SK-N-MC (cell line): ENCODE measurements around the gene BICD1.

Experiments
- DNase-seq: peaks from one replicate; pipeline ENCODE4 v3.0.0-alpha.2; 2011; ENCODE audit warnings: low read depth, low spot score
- H3K27ac ChIP-seq: fragments of 200-600 bp; sonication (generic); 2 replicates; pipeline ENCODE4 v1.5.1; 2016; ENCODE audit warnings: mixed run types
- H3K36me3 ChIP-seq: fragments of 200-600 bp; sonication (generic); 2 replicates; pipeline ENCODE4 v1.6.1; 2017; ENCODE audit warnings: antibody characterized with exemption, low read length, mixed read lengths; ENCODE audit not compliant: insufficient read depth
- H3K4me3 ChIP-seq: fragments of 200-600 bp; sonication (generic); 2 replicates; pipeline ENCODE4 v1.5.1; 2016
- H3K9ac ChIP-seq: fragments of 200-600 bp; sonication (generic); 2 replicates; pipeline ENCODE4 v1.8.0; 2017; ENCODE audit warnings: mixed run types, mixed read lengths; ENCODE audit not compliant: insufficient read length
- H3K9me3 ChIP-seq: fragments of 200-600 bp; sonication (generic); 2 replicates; pipeline ENCODE4 v1.6.1; 2017; ENCODE audit warnings: low read depth, mild to moderate bottlenecking, antibody characterized with exemption, low read length, moderate library complexity, mixed read lengths
- EZH2 ChIP-seq: fragments of 200-600 bp; sonication (generic); IDR thresholded peaks from one replicate; pipeline ENCODE4 v1.6.1; 2017; ENCODE audit warnings: antibody characterized with exemption
- FOXP2 ChIP-seq: optimal IDR thresholded peaks from 2 replicates; pipeline ENCODE3; 2011; ENCODE audit warnings: mild to moderate bottlenecking, moderate library complexity; ENCODE audit not compliant: insufficient read depth; ENCODE audit errors: extremely low read length, control extremely low read depth
- POLR2AphosphoS5 ChIP-seq: IDR thresholded peaks from 2 replicates; pipeline ENCODE4 v1.6.1; 2012; ENCODE audit warnings: mild to moderate bottlenecking, low read depth, low read length, borderline replicate concordance

BICD1 gene

GRCh38 chr12:32365473-32366064 lies 258.9 kb downstream of the BICD1 start:
- Histone ChIP-seq H3K4me3 (no peak overlapping the region), H3K9ac (no peak overlapping the region), H3K36me3 (no peaks in the 10 kb centered on the region), H3K27ac (no peak overlapping the region), H3K9me3 (no peaks in the 10 kb centered on the region)
- no peak for TF ChIP-seq EZH2
- TF ChIP-seq POLR2AphosphoS5, result no peak
- no peak for TF ChIP-seq FOXP2
- DNase-seq, result peak; percentile 47

DNA sequence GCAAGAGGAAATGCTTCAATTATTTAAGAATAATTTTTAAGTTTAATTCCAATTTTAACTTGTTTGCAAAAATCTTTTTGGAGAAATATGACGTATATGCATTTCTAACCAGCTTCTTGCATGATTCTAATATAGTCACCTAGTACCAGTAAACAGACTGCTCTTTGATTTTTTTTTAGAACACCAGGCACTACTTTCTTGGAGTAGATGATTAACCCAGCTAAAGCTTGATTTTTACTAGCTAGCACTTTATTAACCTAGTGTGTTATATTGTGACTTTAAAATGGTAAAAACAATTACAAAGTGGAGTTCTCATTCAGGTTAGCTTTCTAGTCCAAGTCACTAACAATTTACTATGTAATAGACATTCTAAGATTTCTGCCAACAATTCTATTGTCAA lies 260.1 kb downstream of the BICD1 start:
- TF ChIP-seq EZH2 (no peak), FOXP2 (no peak), POLR2AphosphoS5 (no peak)
- no peak overlapping the region for H3K9ac ChIP-seq
- H3K27ac ChIP-seq, result no peak overlapping the region
- no peaks in the 10 kb centered on the region for H3K9me3 ChIP-seq
- H3K4me3 ChIP-seq, result no peak overlapping the region
- H3K36me3 ChIP-seq, result no peaks in the 10 kb centered on the region
- no peak for DNase-seq

DNA sequence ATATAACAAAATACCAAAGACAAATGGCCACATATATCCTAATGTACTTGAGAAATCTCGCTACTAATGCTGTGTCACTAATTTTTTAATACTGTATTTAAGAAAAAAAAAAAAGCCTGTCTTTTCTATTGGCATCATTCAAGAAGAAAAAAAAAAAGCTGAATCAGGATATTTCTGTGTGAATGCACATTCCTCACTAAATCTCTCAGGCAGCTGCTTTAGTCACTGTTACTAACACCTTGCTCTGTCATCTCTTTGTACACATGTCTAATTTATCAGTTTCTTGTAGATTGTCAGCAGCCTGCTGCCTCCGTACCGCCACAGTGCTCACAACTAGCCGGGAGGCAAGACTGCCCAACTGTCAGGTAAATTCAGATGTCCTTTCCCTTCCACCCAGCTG lies 260.7 kb downstream of the BICD1 start:
- H3K36me3 ChIP-seq, result no peaks in the 10 kb centered on the region
- DNase-seq, result no peak
- no peak overlapping the region for H3K4me3 ChIP-seq
- TF ChIP-seq FOXP2, result no peak
- H3K9ac ChIP-seq, result no peak overlapping the region
- no peak overlapping the region for H3K27ac ChIP-seq
- H3K9me3 ChIP-seq, result no peaks in the 10 kb centered on the region

DNA sequence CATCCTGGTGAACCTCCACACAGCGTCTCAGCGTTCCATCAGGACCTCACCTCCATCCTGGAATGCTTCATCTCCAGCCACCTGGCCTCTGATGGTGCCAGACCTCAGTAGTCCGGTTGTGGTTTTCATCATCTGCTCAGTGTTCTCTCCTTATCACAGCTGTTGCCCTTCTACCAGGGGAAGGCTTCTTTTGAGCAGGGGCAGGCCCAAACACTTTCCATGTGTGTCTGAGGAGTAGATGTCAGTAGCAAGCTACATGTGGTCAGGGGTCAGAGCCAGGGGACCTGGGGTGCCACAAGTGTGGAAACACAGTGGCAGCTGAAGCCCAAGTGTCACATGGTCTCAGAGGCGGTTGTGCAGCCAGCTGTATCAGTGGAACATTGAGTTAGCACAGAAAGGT lies 262.6 kb downstream of the BICD1 start:
- H3K4me3 ChIP-seq, result no peak overlapping the region
- no peak overlapping the region for H3K9ac ChIP-seq
- H3K36me3 ChIP-seq, result no peaks in the 10 kb centered on the region
- DNase-seq, result no peak
- H3K27ac ChIP-seq, result no peak overlapping the region
- no peak for TF ChIP-seq POLR2AphosphoS5
- no peak for TF ChIP-seq FOXP2
- no peak for TF ChIP-seq EZH2
- H3K9me3 ChIP-seq, result no peaks in the 10 kb centered on the region

DNA sequence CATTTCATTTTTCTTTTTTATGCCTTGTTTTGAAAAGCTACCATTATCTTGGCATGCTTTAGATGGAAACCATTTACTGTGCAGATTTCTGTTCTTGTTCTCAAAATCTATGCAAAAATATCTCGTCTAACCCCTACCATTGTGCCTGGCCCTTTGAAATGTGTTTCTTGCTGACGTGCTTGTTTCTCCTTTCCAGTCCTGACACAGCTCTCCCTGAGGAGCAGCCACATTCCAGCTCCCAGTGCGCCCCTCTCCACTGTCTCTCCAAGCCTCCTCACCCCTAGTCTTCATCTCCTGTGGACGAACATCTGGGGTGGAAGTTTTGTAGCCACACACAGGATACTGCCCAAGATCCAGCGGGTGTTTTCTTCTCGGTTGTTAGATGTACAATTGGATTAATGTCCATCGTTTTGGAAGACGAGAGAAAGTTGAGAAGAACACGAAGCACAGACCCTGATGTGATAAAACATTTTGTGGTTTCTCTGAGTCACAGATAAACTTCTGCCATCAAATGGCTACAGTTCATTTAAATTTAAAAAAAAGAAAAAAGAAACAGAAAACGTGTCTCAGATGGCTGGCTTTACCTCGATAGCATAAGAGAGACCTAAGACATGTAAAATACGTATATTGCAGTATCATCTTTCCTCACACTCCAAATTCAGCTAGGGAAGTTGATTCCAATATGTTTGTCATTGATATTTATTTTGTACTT lies 270.9 kb downstream of the BICD1 start:
- no peak for DNase-seq
- Histone ChIP-seq H3K36me3 (no peaks in the 10 kb centered on the region), H3K4me3 (no peak overlapping the region), H3K9me3 (no peaks in the 10 kb centered on the region), H3K9ac (no peak overlapping the region), H3K27ac (peak overlapping the region; percentile 49; the same call in 1 of the 2 replicates)
- no peak for TF ChIP-seq FOXP2
- no peak for TF ChIP-seq EZH2
- TF ChIP-seq POLR2AphosphoS5, result no peak

GRCh38 chr12:32379213-32379612 lies 272.6 kb downstream of the BICD1 start:
- no peak for DNase-seq
- peak overlapping the region; percentile 37 for H3K4me3 ChIP-seq
- no peak for TF ChIP-seq EZH2
- TF ChIP-seq POLR2AphosphoS5, result no peak
- H3K36me3 ChIP-seq, result no peaks in the 10 kb centered on the region
- H3K27ac ChIP-seq, result 0 out of 2 replicates have a peak overlapping the region, but pooled peaks have one; percentile 18
- no peaks in the 10 kb centered on the region for H3K9me3 ChIP-seq
- no peak overlapping the region for H3K9ac ChIP-seq

DNA sequence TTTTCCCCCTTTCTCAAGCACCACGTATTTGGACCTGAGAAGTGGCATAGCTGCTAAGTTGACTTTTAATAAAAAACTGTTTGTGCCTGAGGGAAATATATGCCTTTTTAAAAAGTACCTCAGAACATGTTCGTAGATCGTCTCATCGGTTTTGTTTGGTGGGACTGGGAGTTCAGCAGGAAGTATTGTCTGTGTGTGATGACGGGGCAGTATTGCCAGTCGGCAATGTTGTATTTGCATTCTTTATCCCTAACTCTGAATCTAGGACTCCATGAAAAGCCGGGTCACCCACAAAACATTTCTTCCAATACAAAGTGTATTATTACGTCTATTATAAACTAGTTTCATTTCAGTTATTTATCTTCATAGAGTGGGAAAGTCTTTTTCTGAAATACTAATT lies 273.0 kb downstream of the BICD1 start:
- no peak overlapping the region for H3K9ac ChIP-seq
- TF ChIP-seq EZH2, result no peak
- TF ChIP-seq FOXP2, result no peak
- no peak for TF ChIP-seq POLR2AphosphoS5
- no peaks in the 10 kb centered on the region for H3K36me3 ChIP-seq
- no peak for DNase-seq
- peak overlapping the region; percentile 40; the same call in 1 of the 2 replicates for H3K27ac ChIP-seq
- peak overlapping the region; percentile 37 for H3K4me3 ChIP-seq
- H3K9me3 ChIP-seq, result no peaks in the 10 kb centered on the region

GRCh38 chr12:32382226-32382625 lies 275.6 kb downstream of the BICD1 start:
- DNase-seq, result no peak
- TF ChIP-seq EZH2, result no peak
- TF ChIP-seq FOXP2, result no peak
- TF ChIP-seq POLR2AphosphoS5, result no peak
- Histone ChIP-seq H3K4me3 (no peak overlapping the region), H3K27ac (0 out of 2 replicates have a peak overlapping the region, but pooled peaks have one; percentile 15), H3K9me3 (no peaks in the 10 kb centered on the region), H3K9ac (no peak overlapping the region), H3K36me3 (no peaks in the 10 kb centered on the region)
